ENCODE data around the gene SCUBE1. TPM values are rescaled to one million over a fixed set of nuclear protein-coding genes. Genes with fewer than 3 reads are reported as not detected.

SCUBE1 gene
- total RNA-seq, 1 donor from 2014 or later: not detected

GRCh38 chr22:43275545-43276317 lies 67.4 kb downstream of the SCUBE1 start:
- intact Hi-C loops (cut with micrococcal nuclease): no loop called here
- Mint-ChIP-seq H3K27ac (no peak overlapping the region), H3K4me1 (ENCODE audit: low read depth) (peaks cover 7% of the 10 kb centered on the region), H3K4me3 (ENCODE audit: low read depth) (no peak overlapping the region), H3K27me3 (ENCODE audit: low read depth) (peaks cover 2% of the 10 kb centered on the region), H3K36me3 (ENCODE audit: low read depth) (no peaks in the 10 kb centered on the region), H3K9me3 (no peaks in the 10 kb centered on the region)
- no peak for DNase-seq (ENCODE audit: low spot score)

DNA sequence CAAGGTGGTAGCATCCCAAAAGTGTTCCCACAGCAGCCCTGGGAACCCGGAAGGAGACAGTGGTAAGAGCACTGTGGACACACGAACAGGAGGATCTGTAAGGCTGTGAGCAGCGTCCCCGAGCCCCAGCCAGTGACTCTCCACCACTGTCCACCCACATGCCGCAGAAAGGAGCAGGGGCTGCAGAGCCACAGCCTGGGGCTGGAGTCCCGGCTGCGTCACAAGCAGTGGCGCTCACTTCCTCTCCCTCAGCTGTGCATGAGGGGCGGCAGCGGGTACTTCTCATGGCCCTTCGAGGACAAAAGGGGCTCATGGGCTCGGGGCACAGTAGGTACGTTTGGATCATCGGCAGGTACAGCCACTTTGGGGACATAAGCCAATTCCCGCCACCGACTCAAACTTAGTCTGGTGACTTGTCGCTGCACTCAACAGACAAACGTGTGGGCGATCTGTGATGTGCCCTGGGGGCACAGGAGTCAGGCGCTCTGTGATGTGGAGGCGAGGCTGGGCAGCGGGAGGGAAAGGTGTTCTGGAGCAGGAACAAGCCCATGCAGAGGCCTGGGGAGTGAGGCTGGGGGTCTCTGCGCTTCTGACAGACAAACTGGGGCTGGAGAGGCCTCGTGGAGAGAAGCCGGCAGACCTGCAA lies 68.5 kb downstream of the SCUBE1 start:
- Mint-ChIP-seq H3K4me1 (ENCODE audit: low read depth) (peaks cover 7% of the 10 kb centered on the region), H3K36me3 (ENCODE audit: low read depth) (no peaks in the 10 kb centered on the region), H3K27me3 (ENCODE audit: low read depth) (peaks cover 2% of the 10 kb centered on the region), H3K9me3 (no peaks in the 10 kb centered on the region), H3K27ac (no peak overlapping the region), H3K4me3 (ENCODE audit: low read depth) (no peak overlapping the region)
- DNase-seq (ENCODE audit: low spot score): no peak
- intact Hi-C loops (cut with micrococcal nuclease): loop anchor here (1.0 kb wide), 2 partner anchors 72 to 111 kb away; no protein-coding TSS in a partner anchor

DNA sequence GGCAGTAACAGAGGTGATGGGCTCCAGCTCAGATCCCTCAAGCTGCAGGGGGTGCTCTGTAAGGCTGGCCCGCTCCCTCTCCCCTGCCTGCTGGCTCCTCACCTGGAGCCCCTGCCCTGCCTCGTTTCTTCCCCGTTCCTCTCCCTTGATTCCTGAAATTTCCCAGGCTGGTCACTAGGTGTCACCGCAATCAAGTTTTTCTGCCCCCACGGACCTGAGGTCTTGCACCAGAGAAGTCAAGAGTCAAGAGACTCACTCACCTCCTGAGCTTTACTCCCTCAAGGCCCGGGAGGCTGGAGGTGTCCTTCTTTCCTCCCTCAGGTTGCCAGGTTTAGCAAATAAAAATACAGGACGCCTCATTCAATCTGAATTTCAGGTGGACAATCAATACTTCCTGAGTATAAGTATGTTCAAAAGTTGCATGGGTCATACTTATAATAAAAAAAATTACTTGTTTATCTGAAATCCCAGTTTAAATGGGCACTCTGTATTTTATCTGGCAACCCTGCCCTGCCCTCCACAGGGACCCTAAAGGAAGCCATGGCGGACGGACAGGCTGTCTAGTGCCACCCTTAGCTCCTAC lies 69.2 kb downstream of the SCUBE1 start:
- peak; percentile 29 for DNase-seq (ENCODE audit: low spot score)
- H3K27ac Mint-ChIP-seq: no peak overlapping the region
- intact Hi-C loops (cut with micrococcal nuclease): loop anchor here (1.0 kb wide), 2 partner anchors 72 to 111 kb away; no protein-coding TSS in a partner anchor
- no peaks in the 10 kb centered on the region for H3K9me3 Mint-ChIP-seq
- H3K4me1 Mint-ChIP-seq (ENCODE audit: low read depth): peaks cover 7% of the 10 kb centered on the region
- H3K36me3 Mint-ChIP-seq (ENCODE audit: low read depth): no peaks in the 10 kb centered on the region
- H3K4me3 Mint-ChIP-seq (ENCODE audit: low read depth): no peak overlapping the region
- peaks cover 2% of the 10 kb centered on the region for H3K27me3 Mint-ChIP-seq (ENCODE audit: low read depth)

GRCh38 chr22:43272869-43273318 lies 70.3 kb downstream of the SCUBE1 start:
- DNase-seq (ENCODE audit: low spot score): no peak
- no peak overlapping the region for H3K27ac Mint-ChIP-seq
- intact Hi-C loops (cut with micrococcal nuclease): no loop called here
- peaks cover 5% of the 10 kb centered on the region for H3K4me1 Mint-ChIP-seq (ENCODE audit: low read depth)
- no peaks in the 10 kb centered on the region for H3K9me3 Mint-ChIP-seq
- H3K27me3 Mint-ChIP-seq (ENCODE audit: low read depth): peaks cover 2% of the 10 kb centered on the region
- no peak overlapping the region for H3K4me3 Mint-ChIP-seq (ENCODE audit: low read depth)
- no peaks in the 10 kb centered on the region for H3K36me3 Mint-ChIP-seq (ENCODE audit: low read depth)

- H3K27me3 Mint-ChIP-seq (ENCODE audit: low read depth): peaks cover 2% of the 10 kb centered on the region
- no peak for DNase-seq (ENCODE audit: low spot score)
- H3K36me3 Mint-ChIP-seq (ENCODE audit: low read depth): no peaks in the 10 kb centered on the region
- H3K4me3 Mint-ChIP-seq (ENCODE audit: low read depth): no peak overlapping the region
- peaks cover 5% of the 10 kb centered on the region for H3K4me1 Mint-ChIP-seq (ENCODE audit: low read depth)
- no peaks in the 10 kb centered on the region for H3K9me3 Mint-ChIP-seq
- H3K27ac Mint-ChIP-seq: no peak overlapping the region
- intact Hi-C loops (cut with micrococcal nuclease): no loop called here
Measured at GRCh38 chr22:43272301-43272700, 70.9 kb downstream of the SCUBE1 start.

- Mint-ChIP-seq H3K9me3 (no peaks in the 10 kb centered on the region), H3K36me3 (ENCODE audit: low read depth) (no peaks in the 10 kb centered on the region), H3K27me3 (ENCODE audit: low read depth) (peaks cover 2% of the 10 kb centered on the region), H3K27ac (no peak overlapping the region), H3K4me3 (ENCODE audit: low read depth) (no peak overlapping the region), H3K4me1 (ENCODE audit: low read depth) (peaks cover 5% of the 10 kb centered on the region)
- intact Hi-C loops (cut with micrococcal nuclease): no loop called here
- no peak for DNase-seq (ENCODE audit: low spot score)
Measured at GRCh38 chr22:43270949-43271348, 72.2 kb downstream of the SCUBE1 start.

DNA sequence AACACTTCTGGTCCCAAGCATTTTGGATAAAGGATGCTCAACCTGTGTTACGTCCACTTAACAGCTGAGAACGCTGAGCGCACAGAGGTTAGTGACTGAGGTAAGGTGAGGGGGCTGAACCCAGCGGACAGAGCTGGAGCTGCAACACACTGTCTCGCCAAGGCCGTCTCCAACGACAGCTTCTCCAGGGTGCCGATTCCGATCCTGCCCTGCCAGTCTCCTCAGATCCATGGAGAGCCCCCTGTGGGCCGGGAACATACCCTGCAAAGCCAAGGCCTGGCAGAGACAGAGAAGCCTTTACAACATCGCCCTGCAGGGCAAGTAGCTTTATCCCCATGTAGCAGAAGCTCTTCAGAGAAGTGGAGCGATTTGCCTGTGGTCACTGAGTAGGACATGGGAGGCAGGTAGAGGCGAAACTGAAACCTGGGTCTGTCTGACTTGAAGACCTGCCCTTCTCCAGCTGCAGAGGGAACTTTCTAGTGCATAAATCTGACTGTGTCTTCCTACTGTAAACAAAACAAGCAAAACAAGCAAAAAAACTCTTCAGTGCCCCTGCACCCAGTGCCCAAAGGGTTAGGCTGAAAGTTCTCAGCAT lies 72.8 kb downstream of the SCUBE1 start:
- H3K9me3 Mint-ChIP-seq: no peaks in the 10 kb centered on the region
- peaks cover 5% of the 10 kb centered on the region for H3K4me1 Mint-ChIP-seq (ENCODE audit: low read depth)
- no peak for DNase-seq (ENCODE audit: low spot score)
- H3K4me3 Mint-ChIP-seq (ENCODE audit: low read depth): no peak overlapping the region
- peaks cover 2% of the 10 kb centered on the region for H3K27me3 Mint-ChIP-seq (ENCODE audit: low read depth)
- H3K36me3 Mint-ChIP-seq (ENCODE audit: low read depth): no peaks in the 10 kb centered on the region
- H3K27ac Mint-ChIP-seq: no peak overlapping the region
- intact Hi-C loops (cut with micrococcal nuclease): no loop called here

DNA sequence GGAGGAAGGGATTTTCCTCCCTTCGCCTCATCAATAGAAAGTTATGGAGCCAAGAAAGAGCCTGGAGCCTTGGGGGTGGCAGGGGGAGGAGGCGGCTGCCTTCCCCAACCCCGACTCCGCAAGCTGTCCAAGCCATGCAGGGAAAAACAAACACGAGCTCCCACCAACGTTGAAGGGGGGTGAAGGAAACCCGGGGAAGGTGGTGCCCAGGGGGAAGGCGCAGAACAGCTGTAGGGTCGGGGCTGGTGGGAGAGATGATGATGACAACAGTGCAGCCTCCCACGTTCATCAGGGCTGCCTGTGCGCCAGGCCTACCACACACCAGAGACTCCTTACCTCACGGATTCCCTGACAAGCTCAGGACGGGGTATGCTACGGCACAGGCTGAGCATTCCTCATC lies 73.5 kb downstream of the SCUBE1 start:
- intact Hi-C loops (cut with micrococcal nuclease): no loop called here
- Mint-ChIP-seq H3K4me1 (ENCODE audit: low read depth) (peaks cover 9% of the 10 kb centered on the region), H3K27me3 (ENCODE audit: low read depth) (peaks cover 2% of the 10 kb centered on the region), H3K36me3 (ENCODE audit: low read depth) (no peaks in the 10 kb centered on the region), H3K9me3 (no peaks in the 10 kb centered on the region), H3K27ac (no peak overlapping the region), H3K4me3 (ENCODE audit: low read depth) (no peak overlapping the region)
- DNase-seq (ENCODE audit: low spot score): no peak

GRCh38 chr22:43269246-43269645 lies 73.9 kb downstream of the SCUBE1 start:
- intact Hi-C loops (cut with micrococcal nuclease): no loop called here
- H3K36me3 Mint-ChIP-seq (ENCODE audit: low read depth): no peaks in the 10 kb centered on the region

GRCh38 chr22:43267981-43268660 lies 75.1 kb downstream of the SCUBE1 start:
- H3K4me1 Mint-ChIP-seq (ENCODE audit: low read depth): peaks cover 21% of the 10 kb centered on the region
- H3K27ac Mint-ChIP-seq: no peak overlapping the region
- DNase-seq (ENCODE audit: low spot score): no peak
- no peak overlapping the region for H3K4me3 Mint-ChIP-seq (ENCODE audit: low read depth)
- H3K9me3 Mint-ChIP-seq: no peaks in the 10 kb centered on the region
- intact Hi-C loops (cut with micrococcal nuclease): no loop called here
- H3K27me3 Mint-ChIP-seq (ENCODE audit: low read depth): no peaks in the 10 kb centered on the region
- H3K36me3 Mint-ChIP-seq (ENCODE audit: low read depth): no peaks in the 10 kb centered on the region

More at GRCh38 chr22:43269246-43269645, 73.9 kb downstream of the SCUBE1 start:
- Mint-ChIP-seq H3K9me3 (no peaks in the 10 kb centered on the region), H3K27ac (no peak overlapping the region), H3K4me1 (ENCODE audit: low read depth) (peaks cover 11% of the 10 kb centered on the region), H3K27me3 (ENCODE audit: low read depth) (peaks cover 2% of the 10 kb centered on the region), H3K4me3 (ENCODE audit: low read depth) (no peak overlapping the region)
- DNase-seq (ENCODE audit: low spot score): no peak

DNA sequence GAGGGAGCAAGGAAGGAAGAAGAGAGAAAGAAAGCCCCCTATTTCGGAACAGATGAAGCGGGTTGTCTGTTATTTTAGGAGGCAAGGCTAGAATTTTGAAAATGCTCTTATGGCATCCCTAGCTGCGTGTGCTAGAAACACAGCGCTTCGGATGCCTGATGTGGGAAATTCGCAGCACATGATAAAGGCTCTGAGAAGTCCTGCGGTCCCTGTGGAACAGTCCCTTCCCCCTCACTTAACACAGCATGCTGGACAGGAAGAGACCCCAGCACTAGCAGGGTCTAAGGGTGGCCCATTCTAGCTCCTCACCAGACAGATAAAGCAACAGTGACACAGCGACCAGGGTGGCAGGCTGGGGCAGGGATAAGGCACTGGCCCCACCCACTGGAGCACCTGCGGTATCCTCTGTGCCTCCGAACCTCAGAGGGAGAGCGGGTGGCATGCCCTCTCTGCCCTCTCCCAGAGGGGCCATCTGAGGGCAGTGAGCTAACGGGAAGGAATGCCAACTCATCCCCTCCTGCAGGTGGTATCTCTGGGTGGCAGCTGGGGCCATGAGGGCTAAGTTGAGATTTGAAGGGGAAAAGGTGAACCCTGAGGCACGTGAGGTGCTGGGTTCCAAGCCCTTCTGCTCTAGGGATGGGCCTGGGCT lies 75.7 kb downstream of the SCUBE1 start:
- intact Hi-C loops (cut with micrococcal nuclease): no loop called here
- Mint-ChIP-seq H3K9me3 (no peaks in the 10 kb centered on the region), H3K36me3 (ENCODE audit: low read depth) (no peaks in the 10 kb centered on the region), H3K4me1 (ENCODE audit: low read depth) (peaks cover 28% of the 10 kb centered on the region), H3K27me3 (ENCODE audit: low read depth) (no peaks in the 10 kb centered on the region), H3K27ac (no peak overlapping the region), H3K4me3 (ENCODE audit: low read depth) (no peak overlapping the region)
- no peak for DNase-seq (ENCODE audit: low spot score)

DNA sequence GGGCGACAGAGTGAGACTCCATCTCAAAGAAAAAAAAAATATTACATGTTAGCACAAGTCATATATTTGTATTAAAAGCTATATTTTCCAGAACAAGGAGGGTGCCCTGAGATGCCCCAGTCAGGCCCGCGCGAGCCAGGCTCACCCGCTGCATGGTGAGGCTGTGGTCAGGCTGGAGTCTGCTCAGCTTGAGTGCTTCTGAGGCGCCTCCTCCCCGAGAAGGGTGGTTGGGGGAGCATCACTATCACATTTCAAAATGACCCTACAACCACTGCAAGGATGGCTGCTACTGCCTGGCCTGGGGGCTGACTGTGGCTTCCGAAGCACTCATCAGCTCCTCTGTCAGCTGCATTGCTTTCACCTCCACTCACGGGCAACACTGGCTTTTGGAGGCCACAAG lies 77.1 kb downstream of the SCUBE1 start:
- H3K36me3 Mint-ChIP-seq (ENCODE audit: low read depth): no peaks in the 10 kb centered on the region
- no peak overlapping the region for H3K27ac Mint-ChIP-seq

More for the DNA sequence above, 77.1 kb downstream of the SCUBE1 start:
- Mint-ChIP-seq H3K9me3 (no peaks in the 10 kb centered on the region), H3K27me3 (ENCODE audit: low read depth) (no peaks in the 10 kb centered on the region), H3K4me3 (ENCODE audit: low read depth) (no peak overlapping the region), H3K4me1 (ENCODE audit: low read depth) (peaks cover 29% of the 10 kb centered on the region)
- no peak for DNase-seq (ENCODE audit: low spot score)
- intact Hi-C loops (cut with micrococcal nuclease): no loop called here

All from activated T-helper 2 cell treated with anti-CD3 and anti-CD28 coated beads, Interferon-gamma antibody, Interleukin-2, Interleukin-4, amounts not matched to agents 10 μg/mL and 5 μg/mL and 100 μg/mL, durations not matched to agents 14 hours and 24 hours and 36 hours (primary cell).